GM18502 (cell line): ENCODE results near the gene UBXN6.

Experiments
- ATAC-seq: cut with Tn5 transposase; IDR thresholded peaks from one replicate; pipeline ENCODE4 v1.9.1; 2021; ENCODE audit warnings: mild to moderate bottlenecking; ENCODE audit not compliant: unreplicated experiment, poor library complexity

Gene UBXN6

GRCh38 chr19:4414144-4414799 is 43.3 kb downstream of the UBXN6 start:
- no peak for ATAC-seq

DNA sequence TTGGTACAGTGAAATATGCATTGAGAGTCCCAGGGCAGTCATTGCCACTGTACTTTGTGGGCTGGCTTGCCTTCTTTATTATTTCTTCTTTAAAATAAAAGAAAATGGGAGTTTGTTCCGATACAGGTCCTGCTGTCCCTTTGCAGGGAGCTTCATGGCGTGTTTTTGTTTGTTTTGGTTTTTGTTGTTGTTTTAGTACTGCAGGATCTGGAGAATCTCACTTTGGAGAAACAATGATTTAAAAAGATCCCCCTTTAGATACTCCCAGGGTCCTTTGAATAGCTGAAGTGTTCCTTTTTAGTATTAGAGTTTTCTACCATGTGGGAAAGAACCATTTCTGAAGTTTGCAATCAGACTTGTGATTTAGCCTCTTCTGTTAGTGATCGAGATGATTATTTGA is 44.0 kb downstream of the UBXN6 start:
- no peak for ATAC-seq

DNA sequence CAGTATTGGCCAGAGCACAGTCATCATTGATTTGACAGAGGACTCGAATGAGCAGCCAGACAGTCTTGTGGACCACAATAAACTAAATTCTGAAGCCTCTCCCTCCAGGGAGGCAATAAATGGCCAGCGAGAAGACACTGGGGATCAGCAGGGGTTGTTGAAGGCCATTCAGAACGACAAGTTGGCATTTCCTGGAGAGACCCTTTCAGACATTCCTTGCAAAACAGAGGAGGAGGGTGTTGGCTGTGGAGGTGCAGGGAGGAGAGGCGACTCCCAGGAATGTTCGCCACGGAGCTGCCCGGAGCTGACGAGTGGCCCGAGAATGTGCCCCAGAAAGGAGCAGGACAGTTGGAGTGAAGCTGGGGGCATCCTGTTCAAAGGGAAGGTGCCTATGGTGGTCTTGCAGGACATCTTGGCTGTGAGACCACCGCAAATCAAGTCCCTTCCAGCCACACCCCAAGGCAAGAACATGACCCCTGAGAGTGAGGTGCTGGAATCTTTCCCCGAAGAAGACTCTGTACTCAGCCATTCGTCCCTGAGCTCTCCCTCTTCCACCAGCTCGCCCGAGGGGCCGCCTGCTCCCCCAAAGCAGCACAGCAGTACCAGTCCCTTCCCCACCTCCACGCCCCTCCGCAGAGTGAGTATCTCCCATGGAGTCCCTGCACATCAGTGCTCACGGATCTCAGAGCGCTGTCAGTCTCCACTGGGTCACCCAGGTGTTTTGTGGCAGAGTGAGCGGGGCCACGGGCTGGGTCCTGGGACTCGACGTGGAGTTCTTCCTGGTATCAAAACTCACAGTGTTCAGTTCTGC is 48.3 kb downstream of the UBXN6 start:
- no peak for ATAC-seq

DNA sequence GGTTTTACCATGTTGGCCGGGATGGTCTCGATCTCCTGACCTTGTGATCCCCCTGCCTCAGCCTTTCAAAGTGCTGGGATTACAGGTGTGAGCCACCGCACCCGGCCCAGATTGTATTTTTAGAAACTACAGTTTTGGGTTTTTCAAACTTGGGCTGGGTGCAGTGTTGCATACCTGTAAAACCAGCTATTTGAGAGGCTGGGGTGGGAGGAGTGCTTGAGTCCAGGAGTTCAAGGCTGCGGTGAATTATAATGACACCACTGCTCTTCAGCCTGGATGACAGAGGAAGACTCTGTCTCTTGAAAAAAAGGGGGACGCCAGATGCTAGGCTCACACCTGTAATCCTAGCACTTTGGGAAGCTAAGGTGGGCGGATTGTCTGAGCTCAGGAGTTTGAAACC is 51.0 kb downstream of the UBXN6 start:
- no peak for ATAC-seq

- no peak for ATAC-seq
Measured at GRCh38 chr19:4405977-4406376, 51.6 kb downstream of the UBXN6 start.

GRCh38 chr19:4403005-4403761 is 54.4 kb downstream of the UBXN6 start:
- no peak for ATAC-seq

GRCh38 chr19:4402171-4403004 is 55.2 kb downstream of the UBXN6 start, which contains the start of gene CHAF1A:
Gene CHAF1A (plus strand): TSS chr19:4402640. CDS start chr19:4402763, 123 bp downstream.
- peak; percentile 84 for ATAC-seq

GRCh38 chr19:4401769-4402170 is 55.8 kb downstream of the UBXN6 start:
- ATAC-seq: no peak

GRCh38 chr19:4400135-4400936 is 57.3 kb downstream of the UBXN6 start, which contains the start of gene SH3GL1:
Gene SH3GL1 (minus strand): TSS chr19:4400547. CDS start chr19:4400368, 179 bp downstream.
- peak; percentile 57 for ATAC-seq

DNA sequence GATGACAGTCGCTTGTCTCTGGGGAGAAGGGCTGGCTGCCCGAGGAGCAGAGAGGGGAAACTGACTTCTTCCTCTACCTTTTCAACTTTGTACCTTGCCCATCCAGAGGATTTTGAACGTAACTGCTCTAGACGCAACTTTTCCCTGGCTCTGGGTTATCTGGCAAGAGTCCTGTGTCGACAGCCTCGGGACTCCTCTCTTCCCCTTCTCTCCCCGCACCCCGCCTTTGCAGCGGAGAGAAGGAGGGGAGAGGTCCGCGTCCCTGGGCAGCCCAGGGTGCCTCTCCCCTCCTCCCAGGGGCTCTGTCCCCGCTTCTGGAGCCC is 57.8 kb downstream of the UBXN6 start:
- ATAC-seq: no peak

DNA sequence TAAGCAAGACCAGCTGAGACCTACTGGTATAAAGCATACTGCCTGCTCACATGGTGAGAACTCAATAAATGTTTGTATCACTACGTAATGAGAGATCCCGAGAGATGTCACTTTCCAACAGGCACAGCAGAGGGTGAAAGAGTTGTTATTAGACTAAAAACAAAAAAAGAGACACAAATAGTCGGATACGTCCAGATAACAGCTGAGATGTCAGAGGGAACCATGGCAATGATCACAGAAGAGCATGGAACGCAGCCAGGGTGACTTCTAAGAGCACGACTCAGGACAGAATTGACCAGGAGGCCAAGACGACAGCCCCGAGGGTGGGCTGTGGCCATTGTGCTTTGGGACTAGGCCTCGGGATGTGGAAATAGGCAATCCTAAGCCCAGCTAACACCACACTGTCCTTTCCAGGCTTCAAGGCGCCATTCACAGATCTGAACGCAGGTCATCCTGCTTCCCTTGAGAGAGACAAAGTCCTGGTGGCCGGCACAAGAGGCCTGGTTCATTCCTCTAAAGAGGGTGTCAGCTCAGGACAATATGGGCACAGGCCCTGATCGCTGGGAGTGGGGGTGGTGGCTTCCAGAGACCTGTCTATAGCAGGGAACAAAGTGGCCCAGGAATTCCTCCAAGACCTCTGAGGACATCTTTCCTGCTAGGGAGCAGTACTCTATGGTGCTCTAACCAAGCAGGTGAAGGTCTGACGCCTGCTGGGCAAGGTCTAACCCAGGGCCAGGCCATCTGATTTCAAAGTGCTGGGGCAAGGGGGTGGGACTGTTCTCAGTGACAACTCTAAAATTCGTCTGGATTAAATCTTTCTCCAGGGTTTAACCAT is 60.4 kb downstream of the UBXN6 start:
- no peak for ATAC-seq
